Activated CD8-positive, alpha-beta memory T cell treated with anti-CD3 and anti-CD28 coated beads, Interleukin-2, amount 50 U/mL, for 24 hours (primary cell): Measurements from ENCODE around the gene ARG2.
A peak's percentile ranks its signal among the peaks of the same experiment; 100 is the strongest.

ENCODE experiments used
- DNase-seq: peaks from one replicate; pipeline ENCODE4 v3.0.0-alpha.2; 2020; ENCODE audit errors: extremely low read depth

Gene ARG2

GRCh38 chr14:67638642-67639041 lies 18.9 kb downstream of the ARG2 start:
- DNase-seq, result no peak

- no peak for DNase-seq
Observed at GRCh38 chr14:67641480-67641879, 21.8 kb downstream of the ARG2 start.

GRCh38 chr14:67641902-67642749 lies 22.4 kb downstream of the ARG2 start:
- no peak for DNase-seq

GRCh38 chr14:67643713-67644112 lies 24.0 kb downstream of the ARG2 start:
- DNase-seq, result no peak

GRCh38 chr14:67644428-67644827 lies 24.7 kb downstream of the ARG2 start:
- no peak for DNase-seq

GRCh38 chr14:67645414-67645813 lies 25.7 kb downstream of the ARG2 start:
- no peak for DNase-seq

- no peak for DNase-seq
Observed at GRCh38 chr14:67646131-67646530, 26.4 kb downstream of the ARG2 start.

- no peak for DNase-seq
Observed at GRCh38 chr14:67650151-67650550, 30.4 kb downstream of the ARG2 start.

- DNase-seq, result no peak
Observed at GRCh38 chr14:67650694-67651093, 31.0 kb downstream of the ARG2 start.

- DNase-seq, result no peak
Observed at GRCh38 chr14:67652189-67652588, 32.5 kb downstream of the ARG2 start.

GRCh38 chr14:67653651-67654280 lies 34.0 kb downstream of the ARG2 start:
- no peak for DNase-seq

GRCh38 chr14:67663633-67664032 lies 43.9 kb downstream of the ARG2 start:
- DNase-seq, result no peak

- DNase-seq, result no peak
Observed at GRCh38 chr14:67665868-67666267, 46.1 kb downstream of the ARG2 start.

GRCh38 chr14:67666750-67667449 lies 47.2 kb downstream of the ARG2 start:
- no peak for DNase-seq

GRCh38 chr14:67668559-67668958 lies 48.8 kb downstream of the ARG2 start:
- no peak for DNase-seq

- DNase-seq, result no peak
Observed at GRCh38 chr14:67673451-67673850, 53.7 kb downstream of the ARG2 start.

GRCh38 chr14:67674139-67674479 lies 54.4 kb downstream of the ARG2 start:
- no peak for DNase-seq

GRCh38 chr14:67674480-67675218 lies 54.9 kb downstream of the ARG2 start, which contains the start of gene VTI1B:
VTI1B (minus strand) TSS chr14:67674632; CDS start chr14:67674489, 143 bp downstream.
- peak; percentile 39 for DNase-seq

- DNase-seq, result no peak
Observed at GRCh38 chr14:67675219-67675582, 55.5 kb downstream of the ARG2 start.

GRCh38 chr14:67679006-67679405 lies 59.3 kb downstream of the ARG2 start:
- no peak for DNase-seq

- no peak for DNase-seq
Observed at GRCh38 chr14:67680121-67680602, 60.4 kb downstream of the ARG2 start.

- no peak for DNase-seq
Observed at GRCh38 chr14:67680941-67681340, 61.2 kb downstream of the ARG2 start.
